Vagina (tissue), 2 donors: Measurements from ENCODE around the gene CACNA2D1. TPM values are rescaled to one million over a fixed set of nuclear protein-coding genes. Genes with fewer than 3 reads are reported as not detected.

Experiments used
- DNase-seq, 2 donors: peaks; one replicate each; pipeline ENCODE4 v3.0.0-alpha.2; 2017; ENCODE audit errors: extremely low spot score in 2 of 2
- H3K27ac ChIP-seq: fragments of 200-600 bp; sonication (generic); one replicate; pipeline ENCODE4 v1.5.1; 2019
- H3K27me3 ChIP-seq: fragments of 200-600 bp; sonication (generic); one replicate; pipeline ENCODE4 v1.5.1; 2019
- H3K36me3 ChIP-seq, 2 donors: fragments of 200-600 bp; sonication (generic); one replicate each; pipeline ENCODE4 v1.5.1; 2017 to 2019
- H3K4me1 ChIP-seq: fragments of 200-600 bp; sonication (generic); one replicate; pipeline ENCODE4 v1.5.1; 2019
- H3K4me3 ChIP-seq, 2 donors: fragments of 200-600 bp; sonication (generic); 1 replicate in 1 of 2; 2 replicates in 1 of 2; pipeline ENCODE4 v1.5.1; 2016 to 2019
- H3K9me3 ChIP-seq: fragments of 200-600 bp; sonication (generic); one replicate; pipeline ENCODE4 v1.5.1; 2019
- POLR2A ChIP-seq, 2 donors: fragments of 450-650 bp; IDR thresholded peaks; one replicate each; pipeline ENCODE4 v1.6.1; 2017; ENCODE audit warnings: antibody characterized with exemption in 2 of 2, mild to moderate bottlenecking in 2 of 2, moderate library complexity in 2 of 2
- POLR2AphosphoS5 ChIP-seq, 2 donors: sonication (generic); formaldehyde crosslinking; IDR thresholded peaks; one replicate each; pipeline ENCODE4 v1.9.0; 2017; ENCODE audit warnings: antibody characterized with exemption in 2 of 2, mild to moderate bottlenecking in 2 of 2, low read depth in 1 of 2; ENCODE audit not compliant: insufficient read depth in 1 of 2
- intact Hi-C: fragments of 100-400 bp; cut with DNase I; formaldehyde crosslinking; loops from one replicate; pipeline ENCODE4 v1.15.1; 2023
- total RNA-seq: library from RNA; depleted of rRNA; stranded (reverse); fragments of >200 nt; gene quantifications from one replicate; pipeline ENCODE4 v1.2.3, GENCODE V29; 2016
- TF ChIP-seq, protein P1 (sequence below), 3 experiments: fragments of 450-650 bp in 2 of 3; fragments of 200-600 bp in 1 of 3; sonication (generic) in 1 of 3; IDR thresholded peaks; one replicate each; pipeline ENCODE4 v1.5.1; 2017 to 2019; ENCODE audit warnings: antibody characterized with exemption in 3 of 3, mild to moderate bottlenecking in 2 of 3, moderate library complexity in 2 of 3

Gene CACNA2D1
- total RNA-seq, 1 donor from 2014 or later = 16.9 TPM

DNA sequence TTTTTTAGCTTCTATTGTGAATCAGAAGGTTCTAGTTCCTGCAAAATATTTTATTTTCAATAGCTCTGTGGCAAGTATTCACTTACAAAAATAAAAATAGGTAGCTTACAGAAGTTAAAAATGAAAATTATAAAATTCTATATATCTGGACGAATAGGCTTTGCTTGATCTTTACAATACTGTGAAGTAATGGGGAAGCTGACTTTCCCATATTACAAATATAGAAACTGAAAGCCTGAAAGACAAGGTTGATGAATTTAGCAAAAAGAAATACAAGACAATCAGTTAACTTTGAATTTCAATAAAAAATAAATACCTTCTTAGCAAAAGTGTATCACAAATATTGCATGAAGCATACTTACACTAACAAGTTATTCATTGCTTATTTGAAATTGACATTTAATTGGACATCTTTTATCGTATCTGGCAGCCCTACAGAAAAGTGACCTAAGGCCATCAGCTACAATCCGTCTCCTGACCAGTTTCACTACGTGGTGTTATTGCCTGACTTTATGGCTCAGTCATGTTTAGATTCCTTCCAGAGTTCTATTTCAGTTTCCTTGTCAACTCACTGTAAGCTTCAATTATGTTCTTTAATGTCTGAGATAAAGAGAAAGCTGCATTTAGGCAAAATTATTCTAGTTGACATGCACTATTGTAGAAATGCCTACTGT, 363.2 kb downstream of the CACNA2D1 start:
- Histone ChIP-seq H3K27ac (no peak overlapping the region), H3K9me3 (no peaks in the 10 kb centered on the region), H3K4me3 (no peak overlapping the region), H3K4me1 (no peaks in the 10 kb centered on the region), H3K27me3 (no peaks in the 10 kb centered on the region), H3K36me3 (no peaks in the 10 kb centered on the region)
- TF ChIP-seq POLR2A (IDR thresholded peaks at IDR 0.05) = no peak
- no peak for TF ChIP-seq POLR2AphosphoS5 (IDR thresholded peaks at IDR 0.05; ENCODE audit: insufficient read depth in 1 of 2, low read depth in 1 of 2)
- TF ChIP-seq, protein P1, sequence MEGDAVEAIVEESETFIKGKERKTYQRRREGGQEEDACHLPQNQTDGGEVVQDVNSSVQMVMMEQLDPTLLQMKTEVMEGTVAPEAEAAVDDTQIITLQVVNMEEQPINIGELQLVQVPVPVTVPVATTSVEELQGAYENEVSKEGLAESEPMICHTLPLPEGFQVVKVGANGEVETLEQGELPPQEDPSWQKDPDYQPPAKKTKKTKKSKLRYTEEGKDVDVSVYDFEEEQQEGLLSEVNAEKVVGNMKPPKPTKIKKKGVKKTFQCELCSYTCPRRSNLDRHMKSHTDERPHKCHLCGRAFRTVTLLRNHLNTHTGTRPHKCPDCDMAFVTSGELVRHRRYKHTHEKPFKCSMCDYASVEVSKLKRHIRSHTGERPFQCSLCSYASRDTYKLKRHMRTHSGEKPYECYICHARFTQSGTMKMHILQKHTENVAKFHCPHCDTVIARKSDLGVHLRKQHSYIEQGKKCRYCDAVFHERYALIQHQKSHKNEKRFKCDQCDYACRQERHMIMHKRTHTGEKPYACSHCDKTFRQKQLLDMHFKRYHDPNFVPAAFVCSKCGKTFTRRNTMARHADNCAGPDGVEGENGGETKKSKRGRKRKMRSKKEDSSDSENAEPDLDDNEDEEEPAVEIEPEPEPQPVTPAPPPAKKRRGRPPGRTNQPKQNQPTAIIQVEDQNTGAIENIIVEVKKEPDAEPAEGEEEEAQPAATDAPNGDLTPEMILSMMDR (IDR thresholded peaks at IDR 0.05) = no peak
- intact Hi-C loops = no loop called here
- no peak for DNase-seq

DNA sequence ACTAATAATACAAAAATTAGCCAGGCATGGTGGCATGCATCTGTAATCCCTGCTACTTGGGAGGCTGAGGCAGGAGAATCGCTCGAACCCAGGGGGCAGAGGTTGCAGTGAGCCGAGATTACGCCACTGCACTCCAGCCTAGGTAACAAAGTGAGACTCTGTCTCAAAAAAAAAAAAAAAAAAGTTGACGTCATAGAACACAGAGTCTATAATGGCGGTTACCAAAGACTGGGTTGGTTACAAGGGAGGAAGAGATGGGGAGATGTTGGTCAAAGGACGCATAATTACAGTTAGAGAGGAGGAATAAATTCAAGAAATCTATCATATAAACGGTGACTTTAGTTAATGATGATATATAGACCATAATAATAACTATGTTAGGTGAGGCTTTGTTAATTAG, 364.1 kb downstream of the CACNA2D1 start:
- DNase-seq = no peak
- intact Hi-C loops = no loop called here
- Histone ChIP-seq H3K4me3 (no peak overlapping the region), H3K4me1 (no peaks in the 10 kb centered on the region), H3K36me3 (no peaks in the 10 kb centered on the region), H3K9me3 (no peaks in the 10 kb centered on the region), H3K27ac (no peak overlapping the region), H3K27me3 (no peaks in the 10 kb centered on the region)
- TF ChIP-seq POLR2AphosphoS5 (IDR thresholded peaks at IDR 0.05; ENCODE audit: insufficient read depth in 1 of 2, low read depth in 1 of 2) (no peak), POLR2A (IDR thresholded peaks at IDR 0.05) (no peak)
- TF ChIP-seq, protein P1 (IDR thresholded peaks at IDR 0.05) = no peak

DNA sequence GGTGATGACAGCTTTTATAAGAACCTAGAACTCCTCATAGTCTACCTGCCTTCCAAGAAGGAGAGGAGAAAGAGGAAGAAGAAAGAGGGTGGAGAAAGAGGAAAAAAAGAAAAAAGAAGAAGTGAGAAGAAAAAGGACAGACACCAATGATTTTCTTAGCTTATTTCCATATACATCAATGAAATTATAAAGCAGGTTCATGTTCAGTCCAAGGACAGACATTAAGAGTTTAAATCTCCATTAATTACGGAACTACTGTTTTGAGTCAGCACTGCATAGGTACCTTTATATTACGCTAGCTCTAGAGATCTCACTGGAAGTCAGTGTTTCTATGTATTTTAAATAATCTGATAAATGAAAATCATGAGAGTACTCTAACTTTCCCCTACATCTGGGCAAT, 364.8 kb downstream of the CACNA2D1 start:
- intact Hi-C loops = no loop called here
- H3K27me3 ChIP-seq = no peaks in the 10 kb centered on the region
- H3K9me3 ChIP-seq = no peaks in the 10 kb centered on the region
- no peak overlapping the region for H3K4me3 ChIP-seq
- H3K36me3 ChIP-seq = no peaks in the 10 kb centered on the region
- no peak overlapping the region for H3K27ac ChIP-seq
- TF ChIP-seq, protein P1 (IDR thresholded peaks at IDR 0.05) = no peak
- TF ChIP-seq POLR2A (IDR thresholded peaks at IDR 0.05) (no peak), POLR2AphosphoS5 (IDR thresholded peaks at IDR 0.05; ENCODE audit: insufficient read depth in 1 of 2, low read depth in 1 of 2) (no peak)
- H3K4me1 ChIP-seq = no peaks in the 10 kb centered on the region
- DNase-seq = no peak

DNA sequence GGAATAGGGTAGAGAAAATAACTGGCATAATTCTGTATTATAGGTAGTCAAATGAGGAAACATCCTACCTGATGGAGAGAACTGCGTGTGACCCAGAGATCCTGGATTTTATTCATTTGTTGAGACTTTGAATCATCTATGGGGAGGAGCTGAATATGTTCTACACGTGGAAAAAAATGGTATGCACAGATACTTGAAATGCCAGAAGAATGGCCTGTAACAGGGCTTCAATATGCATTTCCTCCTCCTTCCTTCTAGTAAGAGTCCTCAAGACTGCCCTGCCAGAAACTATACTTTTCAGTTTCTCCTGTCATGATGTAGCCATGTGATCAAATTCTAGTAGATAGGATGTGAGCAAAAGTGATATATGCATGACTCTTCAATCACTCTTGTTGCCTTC, 372.1 kb downstream of the CACNA2D1 start:
- Histone ChIP-seq H3K9me3 (no peaks in the 10 kb centered on the region), H3K36me3 (no peaks in the 10 kb centered on the region), H3K4me3 (no peak overlapping the region), H3K27me3 (no peaks in the 10 kb centered on the region), H3K4me1 (no peaks in the 10 kb centered on the region), H3K27ac (no peak overlapping the region)
- DNase-seq = no peak
- TF ChIP-seq POLR2A (IDR thresholded peaks at IDR 0.05) = no peak
- no peak for TF ChIP-seq POLR2AphosphoS5 (IDR thresholded peaks at IDR 0.05; ENCODE audit: insufficient read depth in 1 of 2, low read depth in 1 of 2)
- TF ChIP-seq, protein P1 (IDR thresholded peaks at IDR 0.05) = no peak
- intact Hi-C loops = no loop called here

DNA sequence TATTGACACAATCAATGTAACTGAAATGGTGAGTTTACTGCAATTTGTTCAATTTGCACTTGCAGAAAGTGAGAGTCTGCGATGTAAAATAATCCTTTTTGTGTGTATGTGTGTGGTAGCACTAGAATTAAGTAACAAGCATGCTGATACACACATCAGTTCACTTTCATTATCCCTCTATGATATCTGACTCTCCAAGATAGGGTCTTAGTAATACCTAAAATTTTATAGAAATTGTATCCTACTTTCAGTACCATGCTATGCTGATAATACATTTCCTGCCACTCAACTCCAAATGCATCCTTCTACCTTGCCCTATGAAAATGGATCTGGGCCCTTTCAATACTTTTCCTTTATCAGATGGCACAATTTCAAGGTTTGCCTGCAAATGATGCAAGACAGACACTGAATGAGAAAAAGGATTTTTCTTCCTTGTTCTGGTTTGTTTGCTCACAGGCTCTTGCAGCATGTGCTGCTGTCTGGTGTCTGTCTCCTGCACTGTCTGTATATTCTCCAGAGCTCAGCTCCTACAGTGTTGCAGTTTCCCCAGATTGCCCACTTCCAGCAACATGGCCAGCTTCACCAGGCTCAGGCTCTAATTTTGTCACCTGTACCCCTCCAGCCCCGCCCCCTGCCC, 375.8 kb downstream of the CACNA2D1 start:
- Histone ChIP-seq H3K4me1 (no peaks in the 10 kb centered on the region), H3K27ac (no peak overlapping the region), H3K27me3 (no peaks in the 10 kb centered on the region), H3K9me3 (no peaks in the 10 kb centered on the region), H3K36me3 (no peaks in the 10 kb centered on the region), H3K4me3 (no peak overlapping the region)
- TF ChIP-seq POLR2A (IDR thresholded peaks at IDR 0.05) (no peak), POLR2AphosphoS5 (IDR thresholded peaks at IDR 0.05; ENCODE audit: insufficient read depth in 1 of 2, low read depth in 1 of 2) (no peak)
- TF ChIP-seq, protein P1 (IDR thresholded peaks at IDR 0.05) = no peak
- intact Hi-C loops = no loop called here
- no peak for DNase-seq
